ENCODE results near the gene DDX39A. TPM values are rescaled to one million over a fixed set of nuclear protein-coding genes. Genes with fewer than 3 reads are reported as not detected.
A peak's percentile ranks its signal among the peaks of the same experiment; 100 is the strongest.

The DDX39A gene
- total RNA-seq, 1 experiment from 2014 or later, result 92.4 TPM

- Histone ChIP-seq H3K9me2 (replicated peaks; ENCODE audit: insufficient read depth, low read length) (no peaks in the 10 kb centered on the region), H3K27me3 (ENCODE audit: low read length) (no peaks in the 10 kb centered on the region), H4K20me1 (ENCODE audit: insufficient read depth, low read depth, low read length) (no peaks in the 10 kb centered on the region), H3K4me2 (ENCODE audit: low read depth, low read length, poor library complexity, severe bottlenecking) (no peak overlapping the region), H3K4me1 (ENCODE audit: low read length) (no peaks in the 10 kb centered on the region), H3K27ac (ENCODE audit: low read length) (no peak overlapping the region), H2AFZ (ENCODE audit: low read length) (no peak overlapping the region), H3K4me3 (ENCODE audit: low read length) (no peak overlapping the region), H3K9me3 (ENCODE audit: low read length) (no peaks in the 10 kb centered on the region), H3K36me3 (ENCODE audit: insufficient read depth, low read length) (no peaks in the 10 kb centered on the region), H3K79me2 (ENCODE audit: low read length) (no peaks in the 10 kb centered on the region), H3K9ac (ENCODE audit: low read length) (no peak overlapping the region)
- DNase-seq, result no peak
Observed at GRCh38 chr19:14391156-14391821, 27.9 kb downstream of the DDX39A start.

GRCh38 chr19:14390548-14390947, 28.6 kb downstream of the DDX39A start:
- Histone ChIP-seq H2AFZ (ENCODE audit: low read length) (no peak overlapping the region), H3K4me3 (ENCODE audit: low read length) (no peak overlapping the region), H4K20me1 (ENCODE audit: insufficient read depth, low read depth, low read length) (no peaks in the 10 kb centered on the region), H3K36me3 (ENCODE audit: insufficient read depth, low read length) (no peaks in the 10 kb centered on the region), H3K27ac (ENCODE audit: low read length) (no peak overlapping the region), H3K9ac (ENCODE audit: low read length) (no peak overlapping the region), H3K4me2 (ENCODE audit: low read depth, low read length, poor library complexity, severe bottlenecking) (no peak overlapping the region), H3K9me2 (replicated peaks; ENCODE audit: insufficient read depth, low read length) (no peaks in the 10 kb centered on the region), H3K27me3 (ENCODE audit: low read length) (no peaks in the 10 kb centered on the region), H3K4me1 (ENCODE audit: low read length) (no peaks in the 10 kb centered on the region), H3K79me2 (ENCODE audit: low read length) (no peaks in the 10 kb centered on the region), H3K9me3 (ENCODE audit: low read length) (no peaks in the 10 kb centered on the region)
- DNase-seq, result no peak

- H3K4me3 ChIP-seq (ENCODE audit: low read length), result no peak overlapping the region
- H3K79me2 ChIP-seq (ENCODE audit: low read length), result no peaks in the 10 kb centered on the region
- no peak overlapping the region for H2AFZ ChIP-seq (ENCODE audit: low read length)
- no peaks in the 10 kb centered on the region for H4K20me1 ChIP-seq (ENCODE audit: insufficient read depth, low read depth, low read length)
- no peaks in the 10 kb centered on the region for H3K27me3 ChIP-seq (ENCODE audit: low read length)
- no peaks in the 10 kb centered on the region for H3K36me3 ChIP-seq (ENCODE audit: insufficient read depth, low read length)
- H3K4me1 ChIP-seq (ENCODE audit: low read length), result peaks cover 7% of the 10 kb centered on the region; the same call in 1 of the 2 replicates
- DNase-seq, result no peak
- H3K27ac ChIP-seq (ENCODE audit: low read length), result no peak overlapping the region
- H3K4me2 ChIP-seq (ENCODE audit: low read depth, low read length, poor library complexity, severe bottlenecking), result no peak overlapping the region
- H3K9ac ChIP-seq (ENCODE audit: low read length), result no peak overlapping the region
- no peaks in the 10 kb centered on the region for H3K9me3 ChIP-seq (ENCODE audit: low read length)
- no peaks in the 10 kb centered on the region for H3K9me2 ChIP-seq (replicated peaks; ENCODE audit: insufficient read depth, low read length)
Observed at GRCh38 chr19:14385492-14385891, 33.6 kb downstream of the DDX39A start.

GRCh38 chr19:14383661-14384555, 35.2 kb downstream of the DDX39A start:
- no peaks in the 10 kb centered on the region for H3K9me3 ChIP-seq (ENCODE audit: low read length)
- no peak overlapping the region for H3K4me2 ChIP-seq (ENCODE audit: low read depth, low read length, poor library complexity, severe bottlenecking)
- H3K9ac ChIP-seq (ENCODE audit: low read length), result no peak overlapping the region
- H4K20me1 ChIP-seq (ENCODE audit: insufficient read depth, low read depth, low read length), result no peaks in the 10 kb centered on the region
- DNase-seq, result no peak
- no peak overlapping the region for H3K4me3 ChIP-seq (ENCODE audit: low read length)
- H3K36me3 ChIP-seq (ENCODE audit: insufficient read depth, low read length), result no peaks in the 10 kb centered on the region
- H3K9me2 ChIP-seq (replicated peaks; ENCODE audit: insufficient read depth, low read length), result no peaks in the 10 kb centered on the region
- no peaks in the 10 kb centered on the region for H3K27me3 ChIP-seq (ENCODE audit: low read length)
- H3K4me1 ChIP-seq (ENCODE audit: low read length), result peaks cover 12% of the 10 kb centered on the region
- H3K79me2 ChIP-seq (ENCODE audit: low read length), result no peaks in the 10 kb centered on the region
- no peak overlapping the region for H3K27ac ChIP-seq (ENCODE audit: low read length)
- no peak overlapping the region for H2AFZ ChIP-seq (ENCODE audit: low read length)

DNA sequence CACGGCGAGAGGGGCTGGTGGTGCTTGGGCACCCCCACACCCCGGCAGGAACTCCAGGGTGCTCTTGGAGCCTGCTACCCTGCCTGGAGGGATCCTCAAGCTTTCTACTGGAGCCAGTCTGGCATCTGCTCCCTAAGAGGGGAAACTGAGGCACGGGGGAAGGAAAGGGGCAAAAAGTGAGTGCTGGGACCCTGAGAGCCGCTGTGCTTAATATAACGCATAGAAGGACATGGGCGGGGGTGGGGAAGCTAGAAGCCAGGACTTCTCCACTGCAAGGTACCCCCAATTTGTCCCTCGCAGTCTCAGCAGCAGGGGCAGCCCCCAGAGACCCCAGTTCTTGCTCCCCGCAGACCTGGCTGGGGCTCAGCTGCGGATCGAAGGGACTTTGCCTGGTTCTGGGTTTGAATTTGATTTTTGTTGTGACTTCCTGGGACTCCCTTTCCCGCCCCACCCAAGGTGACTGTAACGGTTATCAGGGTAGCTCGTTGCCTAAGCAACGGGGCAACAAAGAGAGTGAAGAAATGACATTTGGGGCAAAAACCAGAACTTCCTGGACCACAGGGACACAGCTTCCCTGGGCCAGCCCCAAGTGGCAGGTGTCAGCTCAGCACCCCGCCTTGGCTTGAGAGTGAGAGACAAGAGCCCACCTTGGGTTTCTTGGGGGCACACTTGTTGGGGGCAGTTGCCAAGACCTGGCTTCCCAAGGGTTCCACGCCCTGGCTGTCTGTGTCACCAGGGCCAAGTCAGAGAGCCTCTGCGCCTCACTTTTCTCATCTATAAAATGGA, 37.3 kb downstream of the DDX39A start:
- no peak overlapping the region for H3K4me3 ChIP-seq (ENCODE audit: low read length)
- H3K9me2 ChIP-seq (replicated peaks; ENCODE audit: insufficient read depth, low read length), result no peaks in the 10 kb centered on the region
- no peaks in the 10 kb centered on the region for H3K9me3 ChIP-seq (ENCODE audit: low read length)
- no peaks in the 10 kb centered on the region for H4K20me1 ChIP-seq (ENCODE audit: insufficient read depth, low read depth, low read length)
- no peak overlapping the region for H3K27ac ChIP-seq (ENCODE audit: low read length)
- no peaks in the 10 kb centered on the region for H3K27me3 ChIP-seq (ENCODE audit: low read length)
- H2AFZ ChIP-seq (ENCODE audit: low read length), result no peak overlapping the region
- no peaks in the 10 kb centered on the region for H3K79me2 ChIP-seq (ENCODE audit: low read length)
- peak overlapping the region; percentile 7 for H3K4me2 ChIP-seq (ENCODE audit: low read depth, low read length, poor library complexity, severe bottlenecking)
- H3K9ac ChIP-seq (ENCODE audit: low read length), result no peak overlapping the region
- H3K36me3 ChIP-seq (ENCODE audit: insufficient read depth, low read length), result no peaks in the 10 kb centered on the region
- no peak for DNase-seq
- H3K4me1 ChIP-seq (ENCODE audit: low read length), result peaks cover 16% of the 10 kb centered on the region

DNA sequence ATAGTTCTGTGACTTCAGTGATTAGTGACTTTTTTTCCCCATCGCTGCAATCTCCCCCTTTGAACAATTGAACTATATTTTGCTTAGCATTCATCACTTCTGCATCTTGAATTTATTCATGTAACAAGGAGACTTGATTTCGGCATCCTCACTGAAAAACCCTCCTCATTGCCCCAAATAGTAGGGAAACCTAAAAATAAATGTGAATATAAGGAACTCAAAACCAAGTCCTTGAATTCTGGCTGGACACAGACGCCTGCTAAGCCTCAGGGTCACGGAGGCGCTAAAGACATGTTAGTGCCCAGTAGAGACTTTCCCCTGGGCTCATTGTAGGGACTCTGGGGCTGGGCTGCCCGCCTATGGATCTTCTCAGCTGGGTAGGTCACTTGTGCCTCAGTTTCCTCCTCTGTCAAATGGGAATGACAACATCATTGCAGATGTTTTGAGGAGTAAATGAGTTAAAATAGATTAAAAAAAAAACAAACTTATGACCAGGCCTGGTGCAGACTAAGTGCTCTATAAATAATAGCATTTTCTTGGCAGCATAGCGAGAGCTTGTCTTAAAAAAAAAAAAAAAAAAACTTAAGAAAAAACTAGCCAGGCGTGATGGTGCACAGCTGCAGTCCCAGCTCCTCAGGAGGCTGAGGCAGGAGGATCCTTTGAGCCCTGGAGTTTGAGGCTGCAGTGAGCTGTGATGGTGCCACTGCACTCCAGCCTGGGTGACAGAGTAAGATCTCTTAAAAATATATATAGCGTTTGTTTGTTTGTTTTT, 39.7 kb downstream of the DDX39A start:
- Histone ChIP-seq H3K4me2 (ENCODE audit: low read depth, low read length, poor library complexity, severe bottlenecking) (no peak overlapping the region), H3K36me3 (ENCODE audit: insufficient read depth, low read length) (no peaks in the 10 kb centered on the region), H3K9me3 (ENCODE audit: low read length) (no peaks in the 10 kb centered on the region), H3K27me3 (ENCODE audit: low read length) (no peaks in the 10 kb centered on the region), H2AFZ (ENCODE audit: low read length) (no peak overlapping the region), H3K9ac (ENCODE audit: low read length) (no peak overlapping the region), H3K4me3 (ENCODE audit: low read length) (no peak overlapping the region), H3K79me2 (ENCODE audit: low read length) (no peaks in the 10 kb centered on the region), H4K20me1 (ENCODE audit: insufficient read depth, low read depth, low read length) (no peaks in the 10 kb centered on the region), H3K27ac (ENCODE audit: low read length) (no peak overlapping the region), H3K4me1 (ENCODE audit: low read length) (peaks cover 22% of the 10 kb centered on the region), H3K9me2 (replicated peaks; ENCODE audit: insufficient read depth, low read length) (no peaks in the 10 kb centered on the region)
- no peak for DNase-seq

DNA sequence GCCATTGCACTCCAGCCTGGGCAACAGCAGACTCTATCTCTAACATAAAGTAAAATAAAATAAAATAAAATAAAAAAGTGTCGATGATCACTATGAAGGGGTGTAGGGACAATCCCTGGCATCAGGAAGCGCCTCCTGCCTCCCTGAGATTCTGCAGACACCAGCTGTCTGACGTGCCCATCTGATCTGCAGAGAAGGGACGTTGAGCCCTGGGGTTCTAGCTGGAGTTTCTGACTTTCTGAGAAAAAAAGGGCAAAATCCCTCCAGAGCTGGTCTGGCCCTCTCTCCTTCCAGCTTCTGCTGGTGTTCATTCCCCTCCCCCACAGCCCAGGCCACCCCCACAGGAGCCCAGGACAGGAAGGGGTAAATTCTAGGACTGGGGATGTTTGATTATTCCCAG, 40.3 kb downstream of the DDX39A start:
- Histone ChIP-seq H3K79me2 (ENCODE audit: low read length) (no peaks in the 10 kb centered on the region), H3K9me3 (ENCODE audit: low read length) (no peaks in the 10 kb centered on the region), H2AFZ (ENCODE audit: low read length) (no peak overlapping the region), H3K9me2 (replicated peaks; ENCODE audit: insufficient read depth, low read length) (no peaks in the 10 kb centered on the region), H3K4me2 (ENCODE audit: low read depth, low read length, poor library complexity, severe bottlenecking) (no peak overlapping the region), H3K36me3 (ENCODE audit: insufficient read depth, low read length) (no peaks in the 10 kb centered on the region), H3K27ac (ENCODE audit: low read length) (no peak overlapping the region), H3K27me3 (ENCODE audit: low read length) (no peaks in the 10 kb centered on the region), H4K20me1 (ENCODE audit: insufficient read depth, low read depth, low read length) (no peaks in the 10 kb centered on the region), H3K9ac (ENCODE audit: low read length) (no peak overlapping the region), H3K4me1 (ENCODE audit: low read length) (peaks cover 22% of the 10 kb centered on the region), H3K4me3 (ENCODE audit: low read length) (no peak overlapping the region)
- no peak for DNase-seq
